H9 (cell line): ENCODE results near the gene KMT2C. TPM values are rescaled to one million over a fixed set of nuclear protein-coding genes. Genes with fewer than 3 reads are reported as not detected.

ENCODE experiments used
- DNase-seq: peaks from one replicate; pipeline ENCODE4 v3.0.0-alpha.2; 2017
- H2AFZ ChIP-seq: one replicate; pipeline ENCODE4 v1.6.1; 2013; ENCODE audit warnings: mild to moderate bottlenecking, low read length, control low read depth, moderate library complexity
- H2AK5ac ChIP-seq: 2 replicates; pipeline ENCODE4 v1.6.1; 2013; ENCODE audit warnings: low read length, control low read depth, mixed read lengths; ENCODE audit not compliant: insufficient read length
- H2BK120ac ChIP-seq: one replicate; pipeline ENCODE4 v1.6.1; 2013; ENCODE audit warnings: low read depth, mild to moderate bottlenecking, low read length, control low read depth, inconsistent platforms; ENCODE audit not compliant: poor library complexity, severe bottlenecking
- H2BK12ac ChIP-seq: 2 replicates; pipeline ENCODE4 v1.6.1; 2013; ENCODE audit warnings: low read length, control low read depth, mixed read lengths, low read depth; ENCODE audit not compliant: insufficient read length
- H2BK15ac ChIP-seq: 2 replicates; pipeline ENCODE4 v1.6.1; 2013; ENCODE audit warnings: low read depth, low read length, control low read depth
- H2BK20ac ChIP-seq: one replicate; pipeline ENCODE4 v1.6.1; 2013; ENCODE audit warnings: low read depth, mild to moderate bottlenecking, low read length, control low read depth, inconsistent platforms; ENCODE audit not compliant: poor library complexity, severe bottlenecking
- H2BK5ac ChIP-seq: 2 replicates; pipeline ENCODE4 v1.6.1; 2013; ENCODE audit warnings: low read length, control low read depth, mixed read lengths; ENCODE audit not compliant: insufficient read length
- H3K14ac ChIP-seq: 2 replicates; pipeline ENCODE4 v1.6.1; 2013; ENCODE audit warnings: low read length, control low read depth; ENCODE audit not compliant: insufficient read depth
- H3K18ac ChIP-seq: 2 replicates; pipeline ENCODE4 v1.6.1; 2013; ENCODE audit warnings: low read depth, mild to moderate bottlenecking, mixed read lengths, low read length, control low read depth; ENCODE audit not compliant: insufficient read length
- H3K23ac ChIP-seq: 2 replicates; pipeline ENCODE4 v1.6.1; 2013; ENCODE audit warnings: low read length, control low read depth, mixed read lengths, low read depth; ENCODE audit not compliant: insufficient read length
- H3K23me2 ChIP-seq: 2 replicates; pipeline ENCODE4 v1.6.1; 2013; ENCODE audit warnings: low read depth, mild to moderate bottlenecking, mixed read lengths, low read length, control low read depth; ENCODE audit not compliant: insufficient read length, poor library complexity, severe bottlenecking
- H3K27ac ChIP-seq: 2 replicates; pipeline ENCODE4 v1.5.1; 2013; ENCODE audit warnings: low read length, control low read depth, mixed read lengths, low read depth; ENCODE audit not compliant: insufficient read length
- H3K27me3 ChIP-seq: 2 replicates; pipeline ENCODE4 v1.6.1; 2013; ENCODE audit warnings: low read length, control low read depth, inconsistent platforms; ENCODE audit not compliant: insufficient read depth
- H3K4ac ChIP-seq: 2 replicates; pipeline ENCODE4 v1.6.1; 2013; ENCODE audit warnings: low read depth, mild to moderate bottlenecking, control low read depth, inconsistent platforms, low read length, moderate library complexity
- H3K4me1 ChIP-seq: 2 replicates; pipeline ENCODE4 v1.6.1; 2013; ENCODE audit warnings: low read length, control low read depth, inconsistent platforms; ENCODE audit not compliant: insufficient read depth
- H3K4me2 ChIP-seq: 2 replicates; pipeline ENCODE4 v1.6.1; 2013; ENCODE audit warnings: low read length, control low read depth, mixed read lengths; ENCODE audit not compliant: insufficient read length, insufficient read depth
- H3K56ac ChIP-seq: 2 replicates; pipeline ENCODE4 v1.6.1; 2013; ENCODE audit warnings: low read depth, mild to moderate bottlenecking, mixed read lengths, low read length, control low read depth; ENCODE audit not compliant: insufficient read length
- H3K79me1 ChIP-seq: 2 replicates; pipeline ENCODE4 v1.6.1; 2013; ENCODE audit warnings: low read depth, mild to moderate bottlenecking, moderate library complexity, low read length, control low read depth, inconsistent platforms; ENCODE audit not compliant: insufficient read depth, poor library complexity, severe bottlenecking
- H3K79me2 ChIP-seq: 2 replicates; pipeline ENCODE4 v1.6.1; 2013; ENCODE audit warnings: low read length, control low read depth, inconsistent platforms; ENCODE audit not compliant: insufficient read depth
- H3K9ac ChIP-seq: 2 replicates; pipeline ENCODE4 v1.6.1; 2013; ENCODE audit warnings: low read length, control low read depth, mixed read lengths; ENCODE audit not compliant: insufficient read length; ENCODE audit errors: extremely low read depth
- H3K9me3 ChIP-seq: one replicate; pipeline ENCODE4 v1.6.1; 2013; ENCODE audit warnings: low read depth, low read length, inconsistent platforms; ENCODE audit not compliant: control insufficient read depth
- H3T11ph ChIP-seq: one replicate; pipeline ENCODE4 v1.6.1; 2013; ENCODE audit warnings: mild to moderate bottlenecking, low read length, control low read depth, inconsistent platforms
- H4K20me1 ChIP-seq: one replicate; pipeline ENCODE4 v1.6.1; 2013; ENCODE audit not compliant: control insufficient read depth, insufficient read length, insufficient read depth
- H4K5ac ChIP-seq: 2 replicates; pipeline ENCODE4 v1.6.1; 2013; ENCODE audit warnings: low read depth, mild to moderate bottlenecking, mixed read lengths, low read length, control low read depth; ENCODE audit not compliant: insufficient read length
- H4K8ac ChIP-seq: replicated peaks from 2 replicates; pipeline ENCODE4 v1.6.1; 2013; ENCODE audit warnings: low read length, control low read depth, mixed read lengths, low read depth; ENCODE audit not compliant: insufficient read length
- H4K91ac ChIP-seq: 2 replicates; pipeline ENCODE4 v1.6.1; 2013; ENCODE audit warnings: low read depth, mild to moderate bottlenecking, moderate library complexity, mixed read lengths, low read length, control low read depth; ENCODE audit not compliant: insufficient read length
- H3K27ac Mint-ChIP-seq, 3 experiments: 2 replicates in 2 of 3; 3 replicates in 1 of 3; pipeline ENCODE4 v1.8.0; 2020 to 2021; ENCODE audit warnings: mixed read lengths in 3 of 3, mild to moderate bottlenecking in 1 of 3, moderate library complexity in 1 of 3
- H3K27me3 Mint-ChIP-seq: 2 replicates; pipeline ENCODE4 v1.8.0; 2021; ENCODE audit warnings: low read depth, mild to moderate bottlenecking, moderate library complexity, mixed read lengths
- H3K36me3 Mint-ChIP-seq, 3 experiments: 2 replicates in 2 of 3; 3 replicates in 1 of 3; pipeline ENCODE4 v1.8.0; 2020 to 2021; ENCODE audit warnings: low read depth in 3 of 3, mixed read lengths in 3 of 3; ENCODE audit not compliant: insufficient read depth in 1 of 3
- H3K4me1 Mint-ChIP-seq, 2 experiments: 2 replicates each; pipeline ENCODE4 v1.8.0; 2020; ENCODE audit warnings: mixed read lengths in 2 of 2
- H3K4me3 Mint-ChIP-seq, 2 experiments: 2 replicates in 1 of 2; 3 replicates in 1 of 2; pipeline ENCODE4 v1.8.0; 2020 to 2021; ENCODE audit warnings: mild to moderate bottlenecking in 2 of 2, mixed read lengths in 2 of 2, moderate library complexity in 1 of 2
- H3K9me3 Mint-ChIP-seq, 2 experiments: 2 replicates in 1 of 2; 3 replicates in 1 of 2; pipeline ENCODE4 v1.8.0; 2020; ENCODE audit warnings: mild to moderate bottlenecking in 2 of 2, mixed read lengths in 2 of 2, moderate library complexity in 1 of 2
- CTCF ChIP-seq: fragments of 200-600 bp; sonication (generic); conservative IDR thresholded peaks from 3 replicates; pipeline ENCODE4 v1.8.0; 2021; ENCODE audit warnings: antibody characterized with exemption, mild to moderate bottlenecking
- WGBS: extraction: QIAGEN DNeasy Blood & Tissue Kit; methylation state at CpG from one replicate; pipeline ENCODE4 v1.1.7; 2013; ENCODE audit warnings: missing lambda C conversion rate, low lambda C conversion rate, mixed read lengths; ENCODE audit not compliant: insufficient read length; ENCODE audit errors: extremely low coverage; 5-methylcytosine and 5-hydroxymethylcytosine counted together
- total RNA-seq: library from RNA; stranded (reverse); gene quantifications from 2 replicates; pipeline ENCODE4 v1.2.1, GENCODE V29; 2021

Gene KMT2C
- total RNA-seq, 1 experiment from 2014 or later, result 32.2 TPM

- Histone ChIP-seq H3K14ac (no peak overlapping the region), H3K56ac (no peak overlapping the region), H4K20me1 (no peaks in the 10 kb centered on the region), H3K9ac (no peak overlapping the region), H4K8ac (no peak overlapping the region), H3K27me3 (no peaks in the 10 kb centered on the region), H2BK20ac (no peak overlapping the region), H3K4ac (no peak overlapping the region), H2BK12ac (no peak overlapping the region), H4K91ac (no peak overlapping the region), H3K18ac (no peak overlapping the region), H3K9me3 (no peaks in the 10 kb centered on the region), H2BK120ac (no peak overlapping the region), H2BK15ac (no peak overlapping the region), H3K4me2 (no peak overlapping the region), H2AFZ (no peak overlapping the region), H3K23me2 (no peaks in the 10 kb centered on the region), H3K79me2 (peaks cover 5% of the 10 kb centered on the region; the same call in 1 of the 2 replicates), H2BK5ac (no peak overlapping the region), H3T11ph (no peak overlapping the region), H3K27ac (no peak overlapping the region), H3K23ac (no peak overlapping the region), H3K79me1 (no peaks in the 10 kb centered on the region), H4K5ac (no peak overlapping the region), H2AK5ac (no peak overlapping the region), H3K4me1 (no peaks in the 10 kb centered on the region; the same call in 1 of the 2 replicates)
- peaks cover 44 to 52% of the 10 kb centered on the region in 2 experiments for H3K4me1 Mint-ChIP-seq
- no peak overlapping the region; a peak in 1 of 7 replicates for H3K27ac Mint-ChIP-seq
- H3K9me3 Mint-ChIP-seq, result no peaks in the 10 kb centered on the region
- H3K36me3 Mint-ChIP-seq, result peaks cover 2 to 4% (median 2%) of the 10 kb centered on the region in 3 experiments; a peak in 3 of 7 replicates
- H3K27me3 Mint-ChIP-seq, result no peaks in the 10 kb centered on the region
- TF ChIP-seq CTCF, result no peak
- DNase-seq, result no peak
- no peak overlapping the region for H3K4me3 Mint-ChIP-seq
- WGBS, result no CpG with 5 or more reads among the region's 6 CpGs
Measured at GRCh38 chr7:152365982-152366603, 69.7 kb downstream of the KMT2C start.
